CD14-positive monocyte (primary cell): ENCODE measurements around the gene ZNF697. TPM values are rescaled to one million over a fixed set of nuclear protein-coding genes. Genes with fewer than 3 reads are reported as not detected.

Experiments used
- DNase-seq, 3 donors: peaks; one replicate each; pipeline ENCODE4 v3.0.0-alpha.2; 2011 to 2022
- H2AFZ ChIP-seq: 2 replicates; pipeline ENCODE4 v1.6.0; 2012; ENCODE audit warnings: mild to moderate bottlenecking, low read depth, low read length, inconsistent platforms; ENCODE audit not compliant: insufficient read depth, poor library complexity, severe bottlenecking
- H3K27ac ChIP-seq, 2 donors: 1 replicate in 1 of 2; 2 replicates in 1 of 2; pipeline ENCODE4 v1.5.1; 2012 to 2013; ENCODE audit warnings: low read length in 2 of 2, control low read depth in 1 of 2, inconsistent platforms in 1 of 2, low read depth in 1 of 2, mild to moderate bottlenecking in 1 of 2
- H3K27me3 ChIP-seq, 2 donors: one replicate each; pipeline versions ENCODE4 v1.6.0 to v1.6.1; 2011 to 2013; ENCODE audit warnings: low read length in 2 of 2; ENCODE audit not compliant: control insufficient read depth in 2 of 2, insufficient read depth in 2 of 2
- H3K36me3 ChIP-seq, 2 donors: replicated peaks in 1 of 2; 1 replicate in 1 of 2; 2 replicates in 1 of 2; pipeline versions ENCODE4 v1.5.1 to v1.6.1; 2012 to 2013; ENCODE audit warnings: low read length in 2 of 2, control low read depth in 1 of 2, inconsistent platforms in 1 of 2, mild to moderate bottlenecking in 1 of 2; ENCODE audit not compliant: insufficient read depth in 2 of 2, control insufficient read depth in 1 of 2
- H3K4me1 ChIP-seq, 2 donors: 1 replicate in 1 of 2; 2 replicates in 1 of 2; pipeline versions ENCODE4 v1.5.1 to v1.6.1; 2012 to 2013; ENCODE audit warnings: low read length in 2 of 2, control low read depth in 1 of 2, inconsistent platforms in 1 of 2, mild to moderate bottlenecking in 1 of 2, moderate library complexity in 1 of 2; ENCODE audit not compliant: insufficient read depth in 2 of 2, control insufficient read depth in 1 of 2
- H3K4me2 ChIP-seq: replicated peaks from 2 replicates; pipeline ENCODE3; 2012; ENCODE audit warnings: low read length, moderate library complexity, mild to moderate bottlenecking; ENCODE audit not compliant: poor library complexity, severe bottlenecking; ENCODE audit errors: extremely low read depth
- H3K4me3 ChIP-seq, 3 experiments: fragments of 200-600 bp in 1 of 3; sonication (generic) in 1 of 3; replicated peaks in 1 of 3; 1 replicate in 2 of 3; 2 replicates in 1 of 3; pipeline ENCODE4 v1.5.1; 2011 to 2013; ENCODE audit warnings: low read length in 3 of 3, mild to moderate bottlenecking in 3 of 3, control low read depth in 2 of 3, low read depth in 2 of 3, inconsistent platforms in 1 of 3, moderate library complexity in 1 of 3
- H3K79me2 ChIP-seq: 2 replicates; pipeline ENCODE4 v1.6.0; 2012; ENCODE audit warnings: mild to moderate bottlenecking, control low read depth, inconsistent platforms, low read length, moderate library complexity; ENCODE audit not compliant: insufficient read depth
- H3K9ac ChIP-seq: 2 replicates; pipeline ENCODE4 v1.6.0; 2017; ENCODE audit warnings: low read length, mild to moderate bottlenecking; ENCODE audit not compliant: insufficient read depth, poor library complexity, severe bottlenecking
- H3K9me3 ChIP-seq, 2 donors: replicated peaks in 1 of 2; 1 replicate in 1 of 2; 2 replicates in 1 of 2; pipeline versions ENCODE4 v1.5.1 to v1.6.1; 2012 to 2013; ENCODE audit warnings: low read length in 2 of 2, control low read depth in 1 of 2; ENCODE audit not compliant: control insufficient read depth in 1 of 2, insufficient read depth in 1 of 2
- H4K20me1 ChIP-seq: 2 replicates; pipeline ENCODE4 v1.6.0; 2012; ENCODE audit warnings: mild to moderate bottlenecking, low read length, control low read depth, moderate library complexity; ENCODE audit not compliant: insufficient read depth
- H3K27ac Mint-ChIP-seq, 7 donors: one replicate each; pipeline ENCODE4 v1.8.0; 2020; ENCODE audit warnings: mild to moderate bottlenecking in 7 of 7, mixed read lengths in 7 of 7, moderate library complexity in 6 of 7, inconsistent platforms in 2 of 7
- H3K27me3 Mint-ChIP-seq, 3 donors: one replicate each; pipeline ENCODE4 v1.8.0; 2021 to 2022; ENCODE audit warnings: low read depth in 3 of 3, mild to moderate bottlenecking in 3 of 3, mixed read lengths in 3 of 3, moderate library complexity in 3 of 3, inconsistent platforms in 1 of 3
- H3K36me3 Mint-ChIP-seq, 2 donors: one replicate each; pipeline ENCODE4 v1.8.0; 2020; ENCODE audit warnings: mixed read lengths in 2 of 2, inconsistent platforms in 1 of 2, mild to moderate bottlenecking in 1 of 2
- H3K4me1 Mint-ChIP-seq: one replicate; pipeline ENCODE4 v1.8.0; 2020; ENCODE audit warnings: mild to moderate bottlenecking, mixed read lengths
- H3K4me3 Mint-ChIP-seq, 2 donors: one replicate each; pipeline ENCODE4 v1.8.0; 2020; ENCODE audit warnings: mild to moderate bottlenecking in 2 of 2, mixed read lengths in 2 of 2, moderate library complexity in 1 of 2
- H3K9me3 Mint-ChIP-seq, 7 donors: one replicate each; pipeline ENCODE4 v1.8.0; 2020 to 2022; ENCODE audit warnings: mixed read lengths in 7 of 7, mild to moderate bottlenecking in 6 of 7, moderate library complexity in 6 of 7, inconsistent platforms in 2 of 7
- CTCF ChIP-seq: fragments of 200-600 bp; IDR thresholded peaks from one replicate; pipeline ENCODE4 v1.8.0; 2022; ENCODE audit warnings: antibody characterized with exemption, mild to moderate bottlenecking
- WGBS: methylation state at CpG from one replicate; pipeline ENCODE4 v1.1.5; 2013; ENCODE audit warnings: missing lambda C conversion rate; ENCODE audit not compliant: insufficient coverage; 5-methylcytosine and 5-hydroxymethylcytosine counted together
- intact Hi-C, 2 donors: fragments of 100-400 bp; cut with micrococcal nuclease; formaldehyde crosslinking; loops; one replicate each; pipeline versions ENCODE4 v1.15.0 to v1.15.1; 2023
- polyA plus RNA-seq, 3 donors: library from polyadenylated mRNA; depleted of rRNA in 1 of 3; unstranded in 2 of 3; stranded (reverse) in 1 of 3; fragments of 300-500 nt in 2 of 3; fragments of >200 nt in 1 of 3; fragmentation: Illumina TruSeq in 2 of 3; gene quantifications; 1 replicate in 2 of 3; 2 replicates in 1 of 3; pipeline ENCODE4 v1.2.3, GENCODE V29; 2012 to 2021

Gene ZNF697
- polyA plus RNA-seq, 3 donors, result 0.37 to 3.1 (median 0.49) TPM

GRCh38 chr1:119626011-119626545, 22.0 kb downstream of the ZNF697 start:
- peaks cover 5 to 17% of the 10 kb centered on the region in 2 donors for H3K27me3 ChIP-seq
- DNase-seq, result no peak
- TF ChIP-seq CTCF, result no peak
- peaks cover 28 to 64% of the 10 kb centered on the region in 2 donors for H3K36me3 ChIP-seq
- H3K27ac Mint-ChIP-seq, result no peak overlapping the region
- H4K20me1 ChIP-seq, result peaks cover 79% of the 10 kb centered on the region
- H3K27ac ChIP-seq, result no peak overlapping the region
- H2AFZ ChIP-seq, result no peak overlapping the region
- peaks cover 8 to 11% (median 11%) of the 10 kb centered on the region in 3 donors for H3K27me3 Mint-ChIP-seq
- WGBS, result no CpG with 5 or more reads among the region's 3 CpGs
- intact Hi-C loops, result no loop called here
- H3K79me2 ChIP-seq, result peaks cover 2% of the 10 kb centered on the region
- no peaks in the 10 kb centered on the region for H3K4me1 Mint-ChIP-seq
- peaks cover 51 to 62% of the 10 kb centered on the region in 2 donors for H3K36me3 Mint-ChIP-seq
- H3K9me3 ChIP-seq, result peaks cover 0 to 6% of the 10 kb centered on the region in 2 donors
- H3K4me2 ChIP-seq, result no peak overlapping the region
- no peak overlapping the region for H3K4me3 Mint-ChIP-seq
- H3K4me3 ChIP-seq, result no peak overlapping the region
- no peak overlapping the region for H3K9ac ChIP-seq
- peaks cover 1% of the 10 kb centered on the region in 2 donors for H3K4me1 ChIP-seq
- H3K9me3 Mint-ChIP-seq, result peaks cover 3 to 9% (median 7%) of the 10 kb centered on the region in 7 donors

DNA sequence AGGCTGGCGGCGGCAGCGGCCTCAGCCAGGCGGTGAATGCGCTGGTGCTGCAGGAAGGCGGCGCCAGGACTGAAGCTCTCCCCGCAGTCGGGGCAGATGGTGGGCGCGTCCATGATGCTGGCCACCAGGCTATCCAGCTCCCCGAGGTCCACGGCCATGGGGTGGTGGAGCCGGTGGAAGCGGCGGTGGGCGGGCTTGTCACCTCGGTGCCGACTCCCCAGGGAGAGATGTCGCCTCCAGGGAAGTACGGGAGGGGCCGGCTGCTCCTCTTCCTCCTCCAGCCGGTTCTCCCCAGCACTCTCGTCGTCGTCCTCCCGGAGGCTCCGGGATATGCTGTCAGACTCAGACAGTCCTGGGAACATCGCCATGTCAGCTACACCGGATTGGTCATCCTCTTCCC, 24.4 kb downstream of the ZNF697 start:
- no peak overlapping the region for H3K9ac ChIP-seq
- 94% methylated on average over 26 of the region's 30 CpGs for WGBS
- no peak overlapping the region for H3K27ac Mint-ChIP-seq
- H4K20me1 ChIP-seq, result peaks cover 56% of the 10 kb centered on the region
- no peak for TF ChIP-seq CTCF
- H3K9me3 Mint-ChIP-seq, result peaks cover 3 to 9% (median 5%) of the 10 kb centered on the region in 7 donors
- peaks cover 52 to 66% of the 10 kb centered on the region in 2 donors for H3K36me3 Mint-ChIP-seq
- no peak overlapping the region for H3K4me3 ChIP-seq
- peaks cover 0 to 6% of the 10 kb centered on the region in 2 donors for H3K9me3 ChIP-seq
- no peak overlapping the region for H3K27ac ChIP-seq
- peaks cover 28 to 71% of the 10 kb centered on the region in 2 donors for H3K36me3 ChIP-seq
- intact Hi-C loops, result no loop called here
- no peaks in the 10 kb centered on the region for H3K27me3 ChIP-seq
- no peak overlapping the region for H3K4me3 Mint-ChIP-seq
- H3K79me2 ChIP-seq, result no peaks in the 10 kb centered on the region
- peaks cover 0 to under 1% (median 0%) of the 10 kb centered on the region in 3 donors for H3K27me3 Mint-ChIP-seq
- no peaks in the 10 kb centered on the region for H3K4me1 ChIP-seq
- DNase-seq, result no peak
- no peaks in the 10 kb centered on the region for H3K4me1 Mint-ChIP-seq
- H3K4me2 ChIP-seq, result no peak overlapping the region
- no peak overlapping the region for H2AFZ ChIP-seq
